GM18498 (cell line): Measurements from ENCODE around the gene TAX1BP3.

ENCODE experiments used
- ATAC-seq: cut with Tn5 transposase; IDR thresholded peaks from one replicate; pipeline ENCODE4 v1.9.1; 2021; ENCODE audit warnings: mild to moderate bottlenecking, moderate library complexity; ENCODE audit not compliant: unreplicated experiment

The TAX1BP3 gene

GRCh38 chr17:3688852-3689261 lies 20.5 kb upstream of the TAX1BP3 start:
- no peak for ATAC-seq

GRCh38 chr17:3688027-3688553 lies 19.7 kb upstream of the TAX1BP3 start:
- ATAC-seq: no peak

- no peak for ATAC-seq
These were observed 16.8 kb upstream of the TAX1BP3 start for GRCh38 chr17:3685174-3685573.

GRCh38 chr17:3683054-3683511 lies 14.7 kb upstream of the TAX1BP3 start:
- peak; percentile 80 for ATAC-seq

GRCh38 chr17:3682033-3682432 lies 13.7 kb upstream of the TAX1BP3 start:
- no peak for ATAC-seq

GRCh38 chr17:3681565-3681964 lies 13.2 kb upstream of the TAX1BP3 start:
- ATAC-seq: no peak

- ATAC-seq: no peak
These were observed 12.7 kb upstream of the TAX1BP3 start for GRCh38 chr17:3681057-3681456.

- no peak for ATAC-seq
These were observed 11.3 kb upstream of the TAX1BP3 start for GRCh38 chr17:3679531-3680126.

GRCh38 chr17:3678821-3679530 lies 10.6 kb upstream of the TAX1BP3 start:
- ATAC-seq: no peak

GRCh38 chr17:3678095-3678820 lies 9.9 kb upstream of the TAX1BP3 start:
- no peak for ATAC-seq

GRCh38 chr17:3675886-3676285 lies 7.5 kb upstream of the TAX1BP3 start:
- ATAC-seq: no peak

- ATAC-seq: no peak
These were observed 4.2 kb upstream of the TAX1BP3 start for GRCh38 chr17:3672571-3672970.

- no peak for ATAC-seq
These were observed 1.2 kb upstream of the TAX1BP3 start for GRCh38 chr17:3669548-3669947.

GRCh38 chr17:3669085-3669347 lies 638 bp upstream of the TAX1BP3 start:
- ATAC-seq: peak; percentile 5

GRCh38 chr17:3667366-3668278 lies 756 bp downstream of the TAX1BP3 start:
- peak; percentile 12 for ATAC-seq

GRCh38 chr17:3666516-3666915 lies 1.9 kb downstream of the TAX1BP3 start:
- no peak for ATAC-seq

- ATAC-seq: no peak
These were observed 2.5 kb downstream of the TAX1BP3 start for GRCh38 chr17:3665834-3666233.

GRCh38 chr17:3663102-3664011 lies 5.0 kb downstream of the TAX1BP3 start:
- ATAC-seq: no peak

- ATAC-seq: no peak
These were observed 8.0 kb downstream of the TAX1BP3 start for GRCh38 chr17:3660311-3660891.
